GM06990 (cell line): ENCODE data around the gene MT2A.

Source experiments
- DNase-seq: peaks from one replicate; pipeline ENCODE4 v3.0.0-alpha.2; 2011; ENCODE audit not compliant: insufficient read length; ENCODE audit errors: extremely low read depth
- H3K27me3 ChIP-seq: replicated peaks from 2 replicates; pipeline ENCODE4 v1.6.0; 2011; ENCODE audit warnings: low read length; ENCODE audit not compliant: control insufficient read depth, insufficient read depth
- H3K36me3 ChIP-seq: 2 replicates; pipeline ENCODE4 v1.5.1; 2011; ENCODE audit warnings: low read length; ENCODE audit not compliant: control insufficient read depth, insufficient read depth
- H3K4me3 ChIP-seq: replicated peaks from 2 replicates; pipeline ENCODE4 v1.5.1; 2011; ENCODE audit warnings: low read depth, mild to moderate bottlenecking, control low read depth, low read length
- CTCF ChIP-seq: IDR thresholded peaks from 2 replicates; pipeline ENCODE4 v1.5.1; 2011; ENCODE audit warnings: low read length, control low read depth, mild to moderate bottlenecking, inconsistent platforms; ENCODE audit not compliant: insufficient read depth, poor library complexity, severe bottlenecking

The MT2A gene

GRCh38 chr16:56605475-56605874 lies 2.9 kb upstream of the MT2A start:
- DNase-seq: no peak
- TF ChIP-seq CTCF: no peak
- Histone ChIP-seq H3K36me3 (no peaks in the 10 kb centered on the region), H3K4me3 (no peak overlapping the region), H3K27me3 (no peaks in the 10 kb centered on the region)

- H3K4me3 ChIP-seq: no peak overlapping the region
- DNase-seq: no peak
- H3K27me3 ChIP-seq: no peaks in the 10 kb centered on the region
These were observed 2.3 kb upstream of the MT2A start for GRCh38 chr16:56606071-56606475.

GRCh38 chr16:56606476-56607108 lies 1.8 kb upstream of the MT2A start:
- H3K4me3 ChIP-seq: no peak overlapping the region
- H3K36me3 ChIP-seq: no peaks in the 10 kb centered on the region
- no peaks in the 10 kb centered on the region for H3K27me3 ChIP-seq
- no peak for TF ChIP-seq CTCF
- DNase-seq: no peak

More at GRCh38 chr16:56606071-56606475, 2.3 kb upstream of the MT2A start:
- no peak for TF ChIP-seq CTCF
- no peaks in the 10 kb centered on the region for H3K36me3 ChIP-seq

GRCh38 chr16:56607109-56607618 lies 1.2 kb upstream of the MT2A start:
- DNase-seq: no peak
- H3K27me3 ChIP-seq: no peaks in the 10 kb centered on the region
- no peak for TF ChIP-seq CTCF
- no peaks in the 10 kb centered on the region for H3K36me3 ChIP-seq
- H3K4me3 ChIP-seq: no peak overlapping the region

- Histone ChIP-seq H3K4me3 (no peak overlapping the region), H3K27me3 (no peaks in the 10 kb centered on the region), H3K36me3 (no peaks in the 10 kb centered on the region)
- DNase-seq: no peak
- TF ChIP-seq CTCF: no peak
These were observed 725 bp upstream of the MT2A start for GRCh38 chr16:56607675-56608042.
